HS-27A (cell line): Measurements from ENCODE around the gene C13orf46.
"Not testable (repeated sequence)": the region's sequence is repeated elsewhere in the genome, so short reads cannot be mapped to it uniquely, and the experiment has no call there.

Experiments used
- DNase-seq: peaks from one replicate; pipeline ENCODE4 v3.0.0-alpha.2; 2012; ENCODE audit warnings: low read depth, missing footprints

Gene C13orf46

DNA sequence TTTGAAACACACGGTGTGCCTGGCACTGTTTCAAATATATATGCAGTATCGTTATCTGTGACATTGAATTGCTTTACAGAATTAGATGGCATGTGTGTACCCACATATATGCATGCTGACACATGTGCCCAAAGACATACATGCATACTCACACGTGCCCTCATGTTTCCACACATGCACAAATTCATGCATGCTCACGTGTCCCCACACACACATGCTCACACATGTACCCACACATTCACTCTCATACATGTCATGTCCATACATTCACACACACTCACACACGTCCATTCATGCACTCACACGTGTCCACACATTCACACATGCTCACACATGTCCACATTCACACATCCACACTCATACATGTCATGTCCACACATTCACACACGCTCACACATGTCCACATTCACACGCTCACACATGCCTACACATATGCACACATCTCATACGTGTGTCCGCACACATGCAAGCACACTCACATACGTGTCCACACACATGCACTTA lies 17.9 kb upstream of the C13orf46 start:
- DNase-seq, result no peak

- DNase-seq, result no peak
Observed at GRCh38 chr13:113991191-113991669, 17.4 kb upstream of the C13orf46 start.

GRCh38 chr13:113990321-113990837 lies 16.5 kb upstream of the C13orf46 start:
- DNase-seq, result no peak

GRCh38 chr13:113989585-113990300 lies 15.9 kb upstream of the C13orf46 start:
- DNase-seq, result no peak

- not testable (repeated sequence) for DNase-seq
Observed at GRCh38 chr13:113988859-113989258, 15.0 kb upstream of the C13orf46 start.

GRCh38 chr13:113982296-113982661 lies 8.4 kb upstream of the C13orf46 start:
- DNase-seq, result no peak

GRCh38 chr13:113981611-113982295 lies 7.9 kb upstream of the C13orf46 start:
- no peak for DNase-seq

GRCh38 chr13:113981194-113981605 lies 7.3 kb upstream of the C13orf46 start:
- DNase-seq, result no peak

- no peak for DNase-seq
Observed at GRCh38 chr13:113980489-113981064, 6.7 kb upstream of the C13orf46 start.

DNA sequence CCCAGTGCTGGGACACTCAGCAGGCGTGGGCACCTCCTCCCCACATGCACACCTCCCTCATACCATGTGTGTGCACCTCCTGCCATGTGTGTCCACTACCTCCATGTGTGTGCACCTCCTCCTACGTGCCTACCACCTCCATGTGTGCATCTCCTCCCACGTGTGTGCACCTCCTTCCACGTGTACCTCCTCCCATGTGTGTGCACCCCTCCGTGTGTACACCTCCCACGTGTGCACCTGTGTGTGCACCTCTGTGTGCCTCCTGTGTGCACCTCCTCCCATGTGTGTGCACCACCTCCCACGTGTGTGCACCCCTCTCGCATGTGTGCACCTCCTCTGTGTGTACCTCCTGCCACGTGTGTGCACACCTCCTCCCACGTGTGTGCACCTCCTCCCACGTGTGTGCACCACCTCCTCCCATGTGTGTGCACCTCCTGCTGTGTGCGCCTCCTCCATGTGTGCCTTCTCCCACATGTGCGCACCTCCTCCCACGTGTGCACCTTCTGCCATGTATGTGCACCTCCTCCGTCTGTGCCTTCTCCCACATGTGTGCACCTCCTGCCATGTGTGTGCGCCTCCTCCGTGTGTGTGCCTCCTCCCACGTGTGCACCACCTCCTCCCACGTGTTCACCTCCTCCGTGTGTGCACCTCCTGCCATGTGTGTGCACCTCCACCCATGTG lies 6.1 kb upstream of the C13orf46 start:
- no peak for DNase-seq

DNA sequence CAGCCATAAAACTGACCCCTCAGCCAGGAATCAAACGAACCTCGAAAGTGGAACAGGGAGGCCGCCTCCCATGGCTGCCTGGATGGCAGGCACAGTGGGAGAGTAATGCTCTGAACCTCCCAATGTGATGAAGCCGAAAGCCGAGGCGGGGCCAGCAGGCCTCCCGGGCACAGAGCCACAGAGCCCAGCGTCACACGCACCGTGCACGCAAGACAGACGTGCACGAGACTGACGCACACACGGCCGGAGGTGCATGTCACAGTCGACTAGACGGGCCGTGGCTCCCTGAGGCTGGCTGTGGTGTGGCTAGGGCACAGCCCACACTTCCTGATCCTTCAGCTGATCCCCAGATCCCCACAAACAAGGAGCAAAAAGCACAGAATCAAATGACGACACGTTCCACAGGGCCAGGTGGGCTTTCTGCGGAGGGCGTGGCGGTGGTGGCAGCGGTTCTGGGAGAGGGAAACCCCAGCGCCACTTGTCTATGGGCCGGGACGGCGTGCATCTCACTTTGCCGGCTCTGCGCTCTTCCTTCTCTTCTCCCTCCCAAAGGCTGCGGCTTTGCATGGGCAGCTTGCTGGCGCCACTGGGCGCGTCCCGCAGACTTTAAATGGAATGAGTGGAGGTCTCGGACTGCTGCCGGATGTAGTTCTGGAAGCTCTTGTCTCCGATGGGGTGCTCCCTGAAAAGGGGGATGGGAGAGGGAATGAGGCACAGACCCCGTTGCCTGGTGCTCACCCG lies 5.0 kb upstream of the C13orf46 start:
- DNase-seq, result no peak

DNA sequence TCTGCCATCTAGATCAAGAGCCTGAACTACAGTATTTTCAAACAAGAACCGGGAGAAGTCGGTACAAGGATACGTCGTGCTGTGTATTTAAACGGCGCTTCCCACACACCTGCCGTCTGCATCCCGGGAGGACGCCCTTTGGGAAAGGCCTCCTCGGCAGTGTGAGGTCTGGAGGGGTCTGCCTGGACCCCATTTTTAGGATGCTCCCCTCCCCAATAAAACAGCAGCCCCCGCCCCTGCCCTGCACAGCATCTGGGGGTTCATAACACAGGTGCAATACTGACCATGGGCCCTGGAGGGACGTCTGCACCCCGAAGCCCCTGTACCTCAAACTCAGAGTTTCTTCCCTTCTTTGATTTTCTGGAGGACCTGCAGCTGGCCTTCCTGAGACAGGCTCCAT lies 4.1 kb upstream of the C13orf46 start:
- no peak for DNase-seq

GRCh38 chr13:113976711-113977684 lies 3.1 kb upstream of the C13orf46 start:
- DNase-seq, result peak; percentile 51

- DNase-seq, result no peak
Observed at GRCh38 chr13:113975416-113975815, 1.5 kb upstream of the C13orf46 start.

DNA sequence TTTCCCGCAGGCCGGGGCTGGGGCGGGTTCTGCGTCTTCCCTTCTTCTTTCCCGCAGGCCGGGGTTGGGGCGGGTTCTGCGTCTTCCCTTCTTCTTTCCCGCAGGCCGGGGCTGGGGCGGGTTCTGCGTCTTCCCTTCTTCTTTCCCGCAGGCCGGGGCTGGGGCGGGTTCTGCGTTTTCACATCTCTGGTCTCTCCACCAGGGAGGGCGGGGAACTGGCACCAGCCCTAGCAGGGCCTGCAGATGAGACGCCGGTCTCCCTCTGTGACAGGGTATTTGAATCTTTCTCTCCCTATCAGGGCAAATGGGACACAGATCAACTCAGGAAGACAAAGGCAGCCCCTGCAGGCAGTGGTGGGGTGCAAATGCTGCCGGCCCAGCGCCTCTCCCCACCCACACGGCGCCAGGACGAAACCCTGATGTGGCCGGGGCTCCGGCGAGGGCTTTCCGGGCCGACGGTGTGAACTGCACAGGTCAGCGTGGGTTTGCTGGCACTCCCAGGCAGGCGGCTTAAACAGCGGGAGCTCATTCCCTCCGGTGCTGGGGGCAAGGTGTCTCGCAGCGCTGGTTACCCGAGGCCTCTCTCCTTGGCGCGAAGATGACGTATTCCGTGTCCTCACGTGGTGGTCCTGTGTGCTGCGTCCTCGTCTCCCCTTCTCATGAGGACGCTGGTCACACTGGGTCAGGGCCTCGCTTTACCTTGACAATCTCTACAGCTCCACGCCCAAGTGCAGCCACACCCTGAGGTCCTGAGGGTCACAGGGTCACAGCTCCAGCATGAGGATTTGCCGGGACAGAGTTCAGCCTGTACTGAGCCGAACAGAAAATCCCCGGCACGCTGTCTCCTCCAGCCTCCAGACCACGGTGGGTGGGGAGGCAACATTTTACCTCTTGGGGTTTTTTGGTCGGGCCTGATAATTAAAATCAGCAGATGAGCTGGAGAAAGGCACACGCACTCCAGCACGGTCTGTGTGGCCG lies 717 bp upstream of the C13orf46 start:
- DNase-seq, result no peak

- no peak for DNase-seq
Observed at GRCh38 chr13:113972451-113973217, 1.2 kb downstream of the C13orf46 start.

DNA sequence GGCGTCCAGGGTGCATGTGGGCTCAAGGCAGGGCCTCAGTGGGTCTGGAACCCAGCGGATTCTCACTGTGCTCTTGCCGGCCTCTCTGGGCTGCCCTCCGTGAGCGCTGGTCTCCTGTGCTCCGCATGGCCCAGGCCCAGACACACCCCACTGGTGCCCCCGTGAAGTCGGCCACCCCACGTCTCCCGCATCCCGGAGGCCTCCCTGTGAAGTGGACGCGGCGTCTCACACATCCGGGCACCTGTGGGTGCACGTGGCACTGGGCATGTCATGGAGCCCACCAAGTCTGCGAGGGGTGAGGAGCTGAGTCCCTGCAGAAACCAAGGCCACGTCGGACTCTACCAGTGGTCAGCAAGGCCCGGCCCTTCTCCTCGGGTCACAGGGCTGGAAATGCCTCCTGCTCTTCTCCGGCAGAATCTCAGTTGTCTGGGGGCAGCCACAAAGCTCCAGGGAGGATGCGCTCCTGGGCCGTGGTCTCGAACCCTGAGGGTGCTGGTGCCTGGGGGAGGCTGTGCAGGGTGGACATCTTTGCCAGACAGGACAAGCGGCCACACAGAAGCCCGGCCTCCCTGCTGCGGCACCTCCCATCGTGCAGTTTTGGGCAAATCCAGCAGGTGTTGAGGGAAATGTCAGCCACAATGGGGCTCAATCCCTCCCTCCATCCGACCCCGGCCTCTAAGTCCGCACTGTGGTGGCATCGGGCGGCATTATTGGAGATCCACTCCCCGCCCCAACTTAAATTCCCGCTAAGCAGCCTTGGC lies 2.2 kb downstream of the C13orf46 start:
- DNase-seq, result no peak
